Psoas muscle (tissue), 8 donors: Measurements from ENCODE around the gene TM9SF2. TPM values are rescaled to one million over a fixed set of nuclear protein-coding genes. Genes with fewer than 3 reads are reported as not detected.

Experiments
- ATAC-seq, 4 donors: fragments of 200-7000 bp; cut with Tn5 transposase; one replicate each; pipeline ENCODE4 v1.9.1; 2020; ENCODE audit warnings: moderate library complexity in 3 of 4, mild to moderate bottlenecking in 2 of 4
- DNase-seq, 2 donors: peaks; one replicate each; pipeline ENCODE4 v3.0.0-alpha.2; 2020
- H3K27ac ChIP-seq: fragments of 200-600 bp; one replicate; pipeline ENCODE4 v1.8.0; 2022
- H3K27me3 ChIP-seq, 3 donors: fragments of 200-600 bp in 1 of 3; one replicate each; pipeline versions ENCODE4 v1.6.1 to v1.8.0; 2013 to 2022; ENCODE audit warnings: low read length in 2 of 3, mild to moderate bottlenecking in 2 of 3, moderate library complexity in 1 of 3; ENCODE audit not compliant: insufficient read depth in 3 of 3
- H3K36me3 ChIP-seq, 2 donors: fragments of 200-600 bp in 1 of 2; one replicate each; pipeline versions ENCODE4 v1.6.1 to v1.8.0; 2013 to 2022; ENCODE audit warnings: low read depth in 1 of 2, mild to moderate bottlenecking in 1 of 2, moderate library complexity in 1 of 2; ENCODE audit not compliant: insufficient read depth in 1 of 2
- H3K4me1 ChIP-seq: fragments of 200-600 bp; one replicate; pipeline ENCODE4 v1.8.0; 2022
- H3K4me3 ChIP-seq: fragments of 200-600 bp; one replicate; pipeline ENCODE4 v1.8.0; 2022; ENCODE audit warnings: mild to moderate bottlenecking
- H3K9me3 ChIP-seq: fragments of 200-600 bp; one replicate; pipeline ENCODE4 v1.8.0; 2022
- CTCF ChIP-seq: fragments of 200-600 bp; IDR thresholded peaks from one replicate; pipeline ENCODE4 v1.8.0; 2022; ENCODE audit warnings: antibody characterized with exemption
- WGBS, 3 donors: extraction: QIAGEN DNeasy Blood & Tissue Kit; methylation state at CpG; one replicate each; pipeline versions ENCODE4 v1.1.6 to v1.1.7; 2013; 5-methylcytosine and 5-hydroxymethylcytosine counted together
- intact Hi-C, 2 donors: fragments of 100-400 bp; cut with DNase I; formaldehyde crosslinking; loops; one replicate each; pipeline versions ENCODE4 v1.11.0 to v1.14.2; 2022
- polyA plus RNA-seq, 3 donors: library from polyadenylated mRNA; stranded (reverse); fragments of 200-250 nt; gene quantifications; one replicate each; pipeline ENCODE4 v1.2.3, GENCODE V29; 2013
- total RNA-seq, 4 donors: library from RNA; stranded (reverse); fragmentation: NEBNext Ultra II Directional in 2 of 4; extraction: Animal tissue kit (Norgen Biotek cat#: 25700) in 2 of 4; gene quantifications; one replicate each; pipeline versions ENCODE4 v1.2.1 to v1.2.4, GENCODE V29; 2021 to 2023
- donor health status: healthy with polysubstance abuse.
- donor health status: DM: no; HTN: no; CAD: no; lungs with moderate emphysema.
- donor health status: Bipolar disorder and iron deficiency.
- donor health status: healthy.
- donor health status: DM: yes; HTN: yes; CAD: no.
- donor health status: DM: no; HTN: no; CAD: no.
- donor health status: DM: no; HTN: no; CAD: no.
- donor health status: DM: yes; HTN: yes; CAD: no.

TM9SF2 gene
- total and polyA plus RNA-seq, 7 donors, result 28.5 to 58.6 (median 42.3) TPM

- DNase-seq, result no peak
These were observed 21.0 kb downstream of the TM9SF2 start for GRCh38 chr13:99522298-99522697.

GRCh38 chr13:99523838-99524237, 22.6 kb downstream of the TM9SF2 start:
- H3K27me3 ChIP-seq, result no peaks in the 10 kb centered on the region
- H3K27ac ChIP-seq, result no peak overlapping the region
- no peak for DNase-seq
- H3K9me3 ChIP-seq, result no peaks in the 10 kb centered on the region
- ATAC-seq, result no peak
- H3K4me1 ChIP-seq, result no peaks in the 10 kb centered on the region
- H3K36me3 ChIP-seq, result peaks cover 10 to 75% of the 10 kb centered on the region in 2 donors
- intact Hi-C loops, result no loop called here
- no peak for TF ChIP-seq CTCF
- no peak overlapping the region for H3K4me3 ChIP-seq
- WGBS, 3 donors, result 95 to 96% (median 96%) methylated on average over 4 of the region's 4 CpGs

More at GRCh38 chr13:99522298-99522697, 21.0 kb downstream of the TM9SF2 start:
- Histone ChIP-seq H3K27me3 (no peaks in the 10 kb centered on the region), H3K4me1 (no peaks in the 10 kb centered on the region), H3K36me3 (peaks cover 10 to 78% of the 10 kb centered on the region in 2 donors), H3K27ac (no peak overlapping the region), H3K9me3 (no peaks in the 10 kb centered on the region), H3K4me3 (no peak overlapping the region)
- no peak for ATAC-seq
- TF ChIP-seq CTCF, result no peak
- WGBS, 3 donors, result 95 to 99% (median 98%) methylated on average over 2 of the region's 2 CpGs
- intact Hi-C loops, result no loop called here

GRCh38 chr13:99525967-99526366, 24.7 kb downstream of the TM9SF2 start:
- Histone ChIP-seq H3K27ac (no peak overlapping the region), H3K27me3 (no peaks in the 10 kb centered on the region), H3K9me3 (no peaks in the 10 kb centered on the region), H3K4me1 (no peaks in the 10 kb centered on the region), H3K36me3 (peaks cover 8 to 72% of the 10 kb centered on the region in 2 donors), H3K4me3 (no peak overlapping the region)
- TF ChIP-seq CTCF, result no peak
- DNase-seq, result no peak
- no peak for ATAC-seq
- 57 to 77% (median 72%) methylated on average over 4 of the region's 4 CpGs for WGBS, 3 donors
- intact Hi-C loops, result no loop called here

GRCh38 chr13:99526549-99526948, 25.3 kb downstream of the TM9SF2 start:
- H3K36me3 ChIP-seq, result peaks cover 8 to 72% of the 10 kb centered on the region in 2 donors
- TF ChIP-seq CTCF, result no peak
- WGBS, 3 donors, result 85 to 89% (median 87%) methylated on average over 7 of the region's 7 CpGs
- no peak overlapping the region for H3K27ac ChIP-seq
- DNase-seq (no peak), ATAC-seq (no peak)
- no peaks in the 10 kb centered on the region for H3K4me1 ChIP-seq
- H3K27me3 ChIP-seq, result no peaks in the 10 kb centered on the region
- H3K9me3 ChIP-seq, result no peaks in the 10 kb centered on the region
- H3K4me3 ChIP-seq, result no peak overlapping the region
- intact Hi-C loops, result no loop called here

- H3K4me3 ChIP-seq, result no peak overlapping the region
- H3K4me1 ChIP-seq, result no peaks in the 10 kb centered on the region
- 85 to 89% (median 86%) methylated on average over 6 of the region's 6 CpGs for WGBS, 3 donors
- intact Hi-C loops, result no loop called here
- H3K27ac ChIP-seq, result no peak overlapping the region
- no peak for TF ChIP-seq CTCF
- no peaks in the 10 kb centered on the region for H3K9me3 ChIP-seq
- peaks cover 6 to 66% of the 10 kb centered on the region in 2 donors for H3K36me3 ChIP-seq
- H3K27me3 ChIP-seq, result no peaks in the 10 kb centered on the region
- ATAC-seq (no peak), DNase-seq (no peak)
These were observed 26.0 kb downstream of the TM9SF2 start for GRCh38 chr13:99527301-99527700.
